SK-N-SH (cell line): ENCODE measurements around the gene FAM184B. TPM values are rescaled to one million over a fixed set of nuclear protein-coding genes. Genes with fewer than 3 reads are reported as not detected.

Source experiments
- CTCF ChIA-PET: fragments of 300-600, 350-600 bp; formaldehyde crosslinking; extraction: SDS; loops from one replicate; lab custom pipeline; 2021; lab: Yijun Ruan, JAX
- POLR2A ChIA-PET: fragments of 350-600 bp; sonication (Branson Sonifier 250); formaldehyde crosslinking; extraction: SDS; loops from one replicate; lab custom pipeline; 2020; ENCODE audit warnings: antibody characterized with exemption, inconsistent platforms; lab: Yijun Ruan, JAX
- DNase-seq: peaks from one replicate; pipeline ENCODE4 v3.0.0; 2012
- H2AFZ ChIP-seq: fragments of 200-600 bp; sonication (generic); 2 replicates; pipeline ENCODE4 v1.8.1; 2016; ENCODE audit warnings: antibody characterized with exemption, mild to moderate bottlenecking, low read depth
- H3F3A ChIP-seq: fragments of 200-600 bp; sonication (generic); replicated peaks from 2 replicates; pipeline ENCODE3; 2016; ENCODE audit warnings: antibody characterized with exemption, mild to moderate bottlenecking; ENCODE audit not compliant: insufficient read depth
- H3K27ac ChIP-seq, 2 experiments: fragments of 200-500 bp in 1 of 2; fragments of 200-600 bp in 1 of 2; sonication (Bioruptor generic) in 1 of 2; sonication (generic), shearing (Covaris generic) in 1 of 2; 2 replicates each; pipeline versions ENCODE4 v1.5.1 to v1.6.1; 2014 to 2016; ENCODE audit warnings: low read depth in 2 of 2, inconsistent platforms in 1 of 2, low read length in 1 of 2, mild to moderate bottlenecking in 1 of 2, mixed read lengths in 1 of 2
- H3K27me3 ChIP-seq: fragments of 200-600 bp; sonication (generic), shearing (Covaris generic); 2 replicates; pipeline ENCODE4 v1.6.1; 2016; ENCODE audit warnings: mixed run types; ENCODE audit not compliant: insufficient read depth
- H3K36me3 ChIP-seq, 2 experiments: fragments of 200-500 bp in 1 of 2; fragments of 200-600 bp in 1 of 2; sonication (Bioruptor generic) in 1 of 2; sonication (generic) in 1 of 2; replicated peaks in 1 of 2; 2 replicates each; pipeline versions ENCODE3 to v1.5.1; 2014 to 2016; ENCODE audit warnings: low read length in 1 of 2, mild to moderate bottlenecking in 1 of 2; ENCODE audit not compliant: insufficient read depth in 2 of 2, control insufficient read depth in 1 of 2
- H3K4me1 ChIP-seq, 2 experiments: fragments of 200-500 bp in 1 of 2; fragments of 200-600 bp in 1 of 2; sonication (Bioruptor generic) in 1 of 2; sonication (generic), shearing (Covaris generic) in 1 of 2; 2 replicates each; pipeline versions ENCODE4 v1.5.1 to v1.6.1; 2014 to 2016; ENCODE audit warnings: low read depth in 1 of 2, low read length in 1 of 2, mixed run types in 1 of 2; ENCODE audit not compliant: insufficient read depth in 2 of 2, control insufficient read depth in 1 of 2
- H3K4me2 ChIP-seq: fragments of 200-600 bp; sonication (generic), shearing (Covaris generic); 2 replicates; pipeline ENCODE4 v1.6.1; 2017; ENCODE audit warnings: mixed run types
- H3K4me3 ChIP-seq, 2 experiments: fragments of 200-500 bp in 1 of 2; fragments of 200-600 bp in 1 of 2; sonication (Bioruptor generic) in 1 of 2; sonication (generic), shearing (Covaris generic) in 1 of 2; 2 replicates each; pipeline versions ENCODE4 v1.5.1 to v1.8.1; 2014 to 2016; ENCODE audit warnings: low read depth in 2 of 2, inconsistent platforms in 1 of 2, low read length in 1 of 2, mild to moderate bottlenecking in 1 of 2, mixed read lengths in 1 of 2, moderate library complexity in 1 of 2
- H3K79me2 ChIP-seq: fragments of 200-600 bp; sonication (generic); 2 replicates; pipeline ENCODE4 v1.8.1; 2017; ENCODE audit warnings: mild to moderate bottlenecking; ENCODE audit not compliant: insufficient read depth
- H3K9ac ChIP-seq: fragments of 200-600 bp; sonication (generic); 2 replicates; pipeline ENCODE4 v1.6.1; 2017; ENCODE audit warnings: mixed run types
- H3K9me2 ChIP-seq: fragments of 200-600 bp; sonication (generic); 2 replicates; pipeline ENCODE4 v1.6.1; 2017; ENCODE audit warnings: mixed run types
- H3K9me3 ChIP-seq: fragments of 200-600 bp; sonication (generic); 2 replicates; pipeline ENCODE4 v1.6.1; 2017; ENCODE audit warnings: mixed run types, mild to moderate bottlenecking, moderate library complexity
- H4K20me1 ChIP-seq: fragments of 200-600 bp; sonication (generic); 2 replicates; pipeline ENCODE4 v1.6.1; 2017; ENCODE audit warnings: mild to moderate bottlenecking, mixed run types; ENCODE audit not compliant: insufficient read depth
- CHD2 ChIP-seq: fragments of 150-350 bp; IDR thresholded peaks from 2 replicates; pipeline ENCODE4 v1.6.1; 2018; ENCODE audit warnings: low read length; ENCODE audit not compliant: partially characterized antibody
- EZH2phosphoT487 ChIP-seq: fragments of 200-600 bp; sonication (generic); IDR thresholded peaks from 2 replicates; pipeline ENCODE4 v1.6.1; 2017; ENCODE audit warnings: low read depth, mixed run types, mild to moderate bottlenecking, antibody characterized with exemption, moderate library complexity, borderline replicate concordance
- FOXJ3 ChIP-seq: sonication (generic); formaldehyde crosslinking; IDR thresholded peaks from 2 replicates; pipeline ENCODE4 v1.5.1; 2020; ENCODE audit warnings: mild to moderate bottlenecking, missing genetic modification reagents
- FOXM1 ChIP-seq: IDR thresholded peaks from 2 replicates; pipeline ENCODE4 v1.4.0; 2012; ENCODE audit warnings: low read depth, mild to moderate bottlenecking
- GABPA ChIP-seq: IDR thresholded peaks from 2 replicates; pipeline ENCODE4 v1.4.0; 2012; ENCODE audit warnings: low read depth, mild to moderate bottlenecking
- GATA2 ChIP-seq: sonication (generic); formaldehyde crosslinking; IDR thresholded peaks from 2 replicates; pipeline ENCODE4 v1.5.0; 2020; ENCODE audit warnings: mild to moderate bottlenecking, missing genetic modification reagents
- IRF3 ChIP-seq: fragments of 150-350 bp; IDR thresholded peaks from 2 replicates; pipeline ENCODE4 v1.6.1; 2016; ENCODE audit warnings: mild to moderate bottlenecking, low read depth, low read length
- JUND ChIP-seq: IDR thresholded peaks from 2 replicates; pipeline ENCODE4 v1.4.0; 2012
- MEF2A ChIP-seq: IDR thresholded peaks from 2 replicates; pipeline ENCODE4 v1.4.0; 2012; ENCODE audit warnings: low read depth, borderline replicate concordance
- MXI1 ChIP-seq: IDR thresholded peaks from 2 replicates; pipeline ENCODE4 v1.6.1; 2012; ENCODE audit warnings: mild to moderate bottlenecking, low read depth, low read length, improper control_type of control experiment
- NFIC ChIP-seq: IDR thresholded peaks from 2 replicates; pipeline ENCODE4 v1.4.0; 2012; ENCODE audit warnings: borderline replicate concordance
- PBX3 ChIP-seq: IDR thresholded peaks from 2 replicates; pipeline ENCODE4; 2012
- RFX5 ChIP-seq: IDR thresholded peaks from 2 replicates; pipeline ENCODE4 v1.6.1; 2012; ENCODE audit warnings: mild to moderate bottlenecking, improper control_type of control experiment, low read length
- RXRA ChIP-seq: IDR thresholded peaks from 2 replicates; pipeline ENCODE4 v1.4.0; 2012; ENCODE audit warnings: low read depth, mild to moderate bottlenecking, borderline replicate concordance
- TCF12 ChIP-seq: IDR thresholded peaks from 2 replicates; pipeline ENCODE4 v1.4.0; 2012
- TEAD4 ChIP-seq: IDR thresholded peaks from 2 replicates; pipeline ENCODE4 v1.4.0; 2012; ENCODE audit warnings: mild to moderate bottlenecking, borderline replicate concordance; ENCODE audit not compliant: insufficient read depth
- USF2 ChIP-seq: fragments of 150-350 bp; IDR thresholded peaks from 2 replicates; pipeline ENCODE4 v1.6.1; 2017; ENCODE audit warnings: antibody characterized with exemption, low read length, low read depth, borderline replicate concordance
- YY1 ChIP-seq: IDR thresholded peaks from 2 replicates; pipeline ENCODE4 v1.4.0; 2012; ENCODE audit warnings: low read depth, mild to moderate bottlenecking
- WGBS: methylation state at CpG from one replicate; pipeline ENCODE4 v1.1.6; 2017; ENCODE audit warnings: low lambda C conversion rate; 5-methylcytosine and 5-hydroxymethylcytosine counted together
- polyA plus RNA-seq, 3 experiments: library from polyadenylated mRNA; depleted of rRNA; stranded (reverse); fragments of >200 nt; gene quantifications; 2 replicates each; pipeline ENCODE4 v1.2.3, GENCODE V29; 2012
- TF ChIP-seq, protein P1 (sequence below): IDR thresholded peaks from 2 replicates; pipeline ENCODE4 v1.4.0; 2012; ENCODE audit warnings: low read depth, borderline replicate concordance
- TF ChIP-seq, protein P2 (sequence below): IDR thresholded peaks from 2 replicates; pipeline ENCODE4 v1.6.1; 2012; ENCODE audit warnings: mild to moderate bottlenecking, low read depth, low read length, moderate library complexity

FAM184B gene
- polyA plus RNA-seq, 1 of the 3 experiments (the other 2 are of a cell fraction), result not detected

- POLR2A ChIA-PET, result interaction anchor here (0.9 kb wide), 1 partner anchor 9 kb away, joined by 3 read pairs; the partner anchor contains the start of gene MED28
- DNase-seq, result no peak
- CTCF ChIA-PET, result interaction anchor here (1.1 kb wide), 1 partner anchor 10 kb away, joined by 3 read pairs; no protein-coding TSS in a partner anchor
Measured at GRCh38 chr4:17605236-17605635, 176.2 kb downstream of the FAM184B start.

More at GRCh38 chr4:17605236-17605635, 176.2 kb downstream of the FAM184B start:
- H3K79me2 ChIP-seq, result no peaks in the 10 kb centered on the region
- TF ChIP-seq GABPA, result no peak
- TF ChIP-seq RFX5, result no peak
- no peak for TF ChIP-seq USF2
- TF ChIP-seq CHD2, result no peak
- TF ChIP-seq PBX3, result no peak
- TF ChIP-seq, protein P1, sequence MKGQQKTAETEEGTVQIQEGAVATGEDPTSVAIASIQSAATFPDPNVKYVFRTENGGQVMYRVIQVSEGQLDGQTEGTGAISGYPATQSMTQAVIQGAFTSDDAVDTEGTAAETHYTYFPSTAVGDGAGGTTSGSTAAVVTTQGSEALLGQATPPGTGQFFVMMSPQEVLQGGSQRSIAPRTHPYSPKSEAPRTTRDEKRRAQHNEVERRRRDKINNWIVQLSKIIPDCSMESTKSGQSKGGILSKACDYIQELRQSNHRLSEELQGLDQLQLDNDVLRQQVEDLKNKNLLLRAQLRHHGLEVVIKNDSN, result no peak
- no peak for TF ChIP-seq IRF3
- TF ChIP-seq, protein P2, sequence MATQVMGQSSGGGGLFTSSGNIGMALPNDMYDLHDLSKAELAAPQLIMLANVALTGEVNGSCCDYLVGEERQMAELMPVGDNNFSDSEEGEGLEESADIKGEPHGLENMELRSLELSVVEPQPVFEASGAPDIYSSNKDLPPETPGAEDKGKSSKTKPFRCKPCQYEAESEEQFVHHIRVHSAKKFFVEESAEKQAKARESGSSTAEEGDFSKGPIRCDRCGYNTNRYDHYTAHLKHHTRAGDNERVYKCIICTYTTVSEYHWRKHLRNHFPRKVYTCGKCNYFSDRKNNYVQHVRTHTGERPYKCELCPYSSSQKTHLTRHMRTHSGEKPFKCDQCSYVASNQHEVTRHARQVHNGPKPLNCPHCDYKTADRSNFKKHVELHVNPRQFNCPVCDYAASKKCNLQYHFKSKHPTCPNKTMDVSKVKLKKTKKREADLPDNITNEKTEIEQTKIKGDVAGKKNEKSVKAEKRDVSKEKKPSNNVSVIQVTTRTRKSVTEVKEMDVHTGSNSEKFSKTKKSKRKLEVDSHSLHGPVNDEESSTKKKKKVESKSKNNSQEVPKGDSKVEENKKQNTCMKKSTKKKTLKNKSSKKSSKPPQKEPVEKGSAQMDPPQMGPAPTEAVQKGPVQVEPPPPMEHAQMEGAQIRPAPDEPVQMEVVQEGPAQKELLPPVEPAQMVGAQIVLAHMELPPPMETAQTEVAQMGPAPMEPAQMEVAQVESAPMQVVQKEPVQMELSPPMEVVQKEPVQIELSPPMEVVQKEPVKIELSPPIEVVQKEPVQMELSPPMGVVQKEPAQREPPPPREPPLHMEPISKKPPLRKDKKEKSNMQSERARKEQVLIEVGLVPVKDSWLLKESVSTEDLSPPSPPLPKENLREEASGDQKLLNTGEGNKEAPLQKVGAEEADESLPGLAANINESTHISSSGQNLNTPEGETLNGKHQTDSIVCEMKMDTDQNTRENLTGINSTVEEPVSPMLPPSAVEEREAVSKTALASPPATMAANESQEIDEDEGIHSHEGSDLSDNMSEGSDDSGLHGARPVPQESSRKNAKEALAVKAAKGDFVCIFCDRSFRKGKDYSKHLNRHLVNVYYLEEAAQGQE, result no peak
- no peak for TF ChIP-seq MEF2A
- no peak for TF ChIP-seq TEAD4
- TF ChIP-seq MXI1, result no peak
- no peak for TF ChIP-seq TCF12
- TF ChIP-seq JUND, result no peak
- TF ChIP-seq NFIC, result no peak
- TF ChIP-seq FOXM1, result no peak
- TF ChIP-seq YY1, result no peak
- TF ChIP-seq RXRA, result no peak
- no peak for TF ChIP-seq EZH2phosphoT487
- TF ChIP-seq FOXJ3 (CRISPR knock-in tag), result no peak
- TF ChIP-seq GATA2 (CRISPR knock-in tag), result no peak
- peaks cover 8 to 42% of the 10 kb centered on the region in 2 experiments for H3K36me3 ChIP-seq
- no peak overlapping the region for H3K4me3 ChIP-seq
- H3K27ac ChIP-seq, result no peak overlapping the region
- WGBS, result 85% methylated on average over 3 of the region's 3 CpGs
- H3K4me2 ChIP-seq, result no peak overlapping the region
- H3K9ac ChIP-seq, result no peak overlapping the region
- H3K9me2 ChIP-seq, result no peaks in the 10 kb centered on the region
- no peaks in the 10 kb centered on the region for H3K27me3 ChIP-seq
- no peaks in the 10 kb centered on the region for H4K20me1 ChIP-seq
- no peaks in the 10 kb centered on the region for H3K9me3 ChIP-seq
- H2AFZ ChIP-seq, result no peak overlapping the region
- no peaks in the 10 kb centered on the region for H3K4me1 ChIP-seq
- no peaks in the 10 kb centered on the region for H3F3A ChIP-seq
